GM21737 (cell line): ENCODE data around the gene PAPSS2.
"Not testable (repeated sequence)": the region's sequence is repeated elsewhere in the genome, so short reads cannot be mapped to it uniquely, and the experiment has no call there.

Experiments
- ATAC-seq: cut with Tn5 transposase; IDR thresholded peaks from one replicate; pipeline ENCODE4 v1.9.1; 2021; ENCODE audit warnings: mild to moderate bottlenecking, moderate library complexity; ENCODE audit not compliant: unreplicated experiment

PAPSS2 gene

DNA sequence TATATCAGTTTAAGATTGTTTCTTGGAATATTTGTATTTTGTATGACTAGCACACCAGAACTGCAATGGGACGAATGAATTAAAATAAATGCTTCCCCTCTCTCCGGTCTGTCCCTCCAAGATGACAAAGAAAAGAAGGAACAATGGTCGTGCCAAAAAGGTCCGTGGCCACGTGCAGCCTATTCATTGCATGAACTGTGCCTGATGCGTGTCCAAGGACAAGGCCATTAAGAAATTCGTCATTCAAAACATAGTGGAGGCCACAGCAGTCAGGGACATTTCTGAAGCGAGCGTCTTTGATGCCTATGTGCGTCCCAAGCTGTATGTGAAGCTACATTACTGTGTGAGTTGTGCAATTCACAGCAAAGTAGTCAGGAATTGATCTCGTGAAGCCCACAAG lies 17.2 kb upstream of the PAPSS2 start:
- ATAC-seq: no peak

DNA sequence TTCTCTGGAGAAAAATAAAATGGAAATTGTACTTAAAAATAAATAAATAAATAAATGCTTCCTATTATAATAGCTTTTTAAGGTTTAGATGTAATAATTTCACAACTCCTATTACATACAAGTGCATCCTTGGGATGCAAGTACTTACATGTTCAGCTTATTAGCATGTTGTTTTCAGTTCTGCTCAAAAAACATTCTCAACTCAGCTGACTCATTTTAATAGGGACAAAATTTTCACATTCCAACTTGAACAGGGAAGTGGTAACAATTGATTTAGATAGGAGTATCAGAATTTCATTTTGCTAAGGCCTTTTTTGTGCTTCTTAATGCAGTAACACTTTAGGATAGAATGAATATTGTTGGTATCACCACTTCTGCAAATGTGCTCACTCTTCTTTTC lies 16.7 kb upstream of the PAPSS2 start:
- no peak for ATAC-seq

DNA sequence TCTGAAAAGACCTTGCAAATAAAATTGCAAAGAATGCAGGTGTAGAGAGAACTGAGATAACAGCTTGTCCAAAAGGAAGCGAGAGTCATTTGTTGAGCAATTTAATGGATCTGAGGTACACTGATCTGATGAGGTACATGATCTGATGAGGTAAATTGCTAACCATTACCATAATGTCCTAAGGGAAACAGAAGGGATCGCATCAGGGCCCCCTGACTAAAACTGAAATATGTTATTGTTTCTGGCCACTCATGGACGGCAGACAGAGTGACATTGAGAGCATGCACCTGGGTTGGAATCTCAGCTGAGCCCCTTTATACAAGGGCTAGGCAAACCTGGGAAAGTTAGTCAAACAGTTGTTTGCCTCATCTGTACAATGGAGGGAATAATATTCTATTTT lies 15.8 kb upstream of the PAPSS2 start:
- no peak for ATAC-seq

DNA sequence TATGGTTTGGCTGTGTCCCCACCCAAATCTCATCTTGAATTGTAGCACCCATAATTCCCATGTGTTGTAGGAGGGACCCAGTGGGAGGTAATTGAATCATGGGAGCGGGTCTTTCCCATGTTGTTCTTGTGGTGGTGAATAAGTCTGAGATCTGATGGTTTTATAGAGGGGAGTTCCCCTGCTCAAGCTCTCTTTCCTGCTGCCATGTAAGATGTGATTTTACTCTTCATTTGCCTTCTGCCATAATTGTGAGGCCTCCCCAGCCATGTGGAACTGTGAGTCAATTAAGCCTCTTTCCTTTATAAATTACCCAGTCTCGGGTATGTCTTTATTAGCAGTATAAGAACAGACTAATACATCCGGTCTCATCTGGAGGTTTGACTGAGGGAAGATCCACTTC lies 15.2 kb upstream of the PAPSS2 start:
- not testable (repeated sequence) for ATAC-seq

DNA sequence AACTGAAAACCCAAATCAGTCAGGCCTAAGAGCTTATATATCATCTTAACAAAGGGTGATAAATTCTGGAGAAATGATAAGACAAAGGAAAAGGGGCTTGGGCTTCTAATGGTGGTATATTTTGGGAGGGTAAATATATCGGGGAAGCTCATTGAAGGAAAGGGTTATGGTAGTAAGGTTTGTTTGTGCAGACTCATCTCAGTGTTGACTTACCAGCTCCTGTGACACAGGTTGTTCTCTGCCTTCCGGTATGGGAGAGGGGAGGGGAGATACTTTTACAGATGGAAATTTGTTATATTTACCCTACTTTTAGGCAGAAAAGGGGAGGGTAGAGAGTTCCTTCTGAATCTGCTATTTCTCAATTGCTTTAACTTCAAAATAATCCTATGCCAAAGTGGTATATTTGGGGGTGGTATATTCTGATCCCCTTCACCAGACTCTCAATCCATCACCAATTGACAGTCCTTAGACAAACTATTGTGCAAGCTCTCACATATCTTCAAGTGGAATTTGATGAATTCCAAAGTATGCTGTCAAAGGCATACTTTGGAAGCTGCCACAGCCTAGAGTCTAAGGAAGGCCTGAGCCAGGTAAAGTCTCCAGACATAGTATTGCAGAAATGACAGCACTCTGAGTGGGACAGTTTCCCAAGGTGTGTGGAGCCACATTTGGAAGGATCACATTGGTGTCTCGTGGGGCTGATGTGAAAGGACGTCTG lies 13.3 kb upstream of the PAPSS2 start:
- ATAC-seq: no peak

DNA sequence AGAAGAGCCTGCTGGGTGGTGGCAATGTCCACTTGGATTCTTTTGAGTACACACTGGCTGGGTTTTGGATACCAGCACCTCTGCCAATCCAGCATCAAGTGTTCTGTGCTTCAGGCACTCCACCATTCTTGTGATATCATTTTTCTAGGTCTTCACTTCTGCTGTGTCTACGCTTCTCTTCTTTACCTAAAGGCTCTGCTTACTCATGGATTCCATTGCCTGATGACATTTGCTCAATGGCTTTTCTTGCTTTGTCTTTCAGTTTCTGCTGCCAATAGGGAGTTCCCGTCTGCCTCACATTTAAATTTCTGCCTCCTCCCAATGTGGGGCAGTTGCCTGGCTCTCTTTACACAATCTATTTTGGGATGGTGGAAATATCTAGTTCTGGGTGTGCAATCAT lies 12.7 kb upstream of the PAPSS2 start:
- no peak for ATAC-seq

DNA sequence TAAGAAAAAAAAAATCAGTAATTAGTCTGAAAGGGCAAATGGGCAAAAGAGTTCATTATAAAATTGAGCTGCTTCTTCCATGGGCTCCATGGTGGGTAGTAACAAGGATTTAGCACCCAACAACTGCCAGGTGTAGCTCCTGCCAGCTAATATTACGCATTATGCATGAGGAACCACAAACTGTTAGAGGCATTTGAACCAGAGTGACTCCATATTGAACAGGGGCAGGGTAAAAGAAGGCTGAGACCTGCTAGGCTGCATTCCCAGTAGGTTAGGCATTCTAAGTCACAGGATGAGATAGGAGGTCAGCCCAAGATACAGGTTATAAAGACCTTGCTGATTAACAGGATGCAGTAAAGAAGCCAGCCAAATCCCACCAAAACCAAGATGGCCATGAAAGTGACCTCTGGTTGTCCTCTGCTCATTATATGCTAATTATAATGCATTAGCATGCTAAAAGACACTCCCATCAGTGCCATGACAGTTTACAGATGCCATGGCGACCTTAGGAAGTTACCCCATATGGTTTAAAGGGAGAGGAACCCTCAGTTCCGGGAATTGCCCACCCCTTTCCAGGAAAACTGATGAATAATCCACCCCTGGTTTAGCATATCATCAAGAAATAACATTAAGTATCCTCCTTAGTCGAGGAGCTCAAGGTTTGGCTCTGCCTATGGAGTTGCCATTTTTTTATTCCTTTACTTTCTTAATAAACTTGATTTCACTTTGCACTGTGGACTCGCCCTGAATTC lies 8.7 kb upstream of the PAPSS2 start:
- ATAC-seq: no peak

DNA sequence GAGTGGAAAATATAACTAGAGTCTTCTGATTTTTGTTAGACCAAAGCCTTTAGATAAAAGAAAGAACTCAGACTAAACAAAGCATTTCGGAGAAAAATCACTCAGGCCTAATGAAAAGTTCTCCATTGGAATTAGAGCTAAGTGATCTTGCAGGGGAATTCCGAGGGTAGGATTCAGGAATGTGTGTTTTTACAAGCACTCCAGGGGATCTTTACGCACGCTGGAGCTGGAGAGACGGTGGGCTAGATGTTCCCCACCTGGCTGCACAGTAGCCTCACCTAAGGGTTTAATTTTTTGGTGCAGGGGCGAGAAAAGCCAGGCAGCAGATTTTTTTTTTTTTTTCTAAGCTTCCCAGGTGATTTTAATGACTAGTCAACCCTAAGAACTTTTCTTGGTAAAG lies 7.9 kb upstream of the PAPSS2 start:
- ATAC-seq: no peak

DNA sequence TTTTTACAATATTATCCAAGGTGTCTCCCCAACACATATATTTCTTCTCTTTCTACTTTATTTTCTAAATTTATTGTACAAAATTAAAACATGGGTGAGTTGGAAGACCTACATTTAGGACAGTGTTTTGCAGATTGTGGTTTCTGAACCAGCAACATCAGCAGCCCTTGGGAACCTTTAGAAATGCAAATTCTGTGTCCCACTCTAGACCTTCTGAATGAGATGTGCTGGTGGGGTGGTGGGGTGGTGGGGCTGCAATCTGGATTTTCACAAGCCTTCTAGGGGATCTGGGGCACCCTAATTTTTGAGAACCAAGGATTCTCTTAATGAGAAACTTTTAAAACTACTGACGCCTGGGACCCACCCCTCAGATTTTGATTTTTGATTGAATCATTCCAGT lies 7.4 kb upstream of the PAPSS2 start:
- no peak for ATAC-seq

DNA sequence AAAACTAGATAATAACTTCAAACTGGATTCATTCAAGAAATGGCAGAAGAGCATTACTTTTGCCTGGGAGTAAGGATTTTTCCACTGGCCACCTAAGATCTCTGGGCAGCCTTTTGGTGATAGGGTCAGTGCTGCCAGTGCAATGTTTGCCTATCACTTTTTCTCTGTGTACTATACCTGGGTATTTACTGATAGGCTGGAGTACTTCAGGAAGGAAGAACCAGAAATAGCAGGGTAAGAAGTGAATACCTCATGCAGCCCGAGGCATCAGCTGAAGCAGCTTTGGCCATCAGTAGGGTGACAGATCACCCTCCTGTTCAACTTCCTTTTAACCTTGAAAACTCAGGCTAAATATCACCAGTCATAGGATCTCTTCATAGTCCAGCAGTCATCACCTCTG lies 5.5 kb upstream of the PAPSS2 start:
- ATAC-seq: no peak

DNA sequence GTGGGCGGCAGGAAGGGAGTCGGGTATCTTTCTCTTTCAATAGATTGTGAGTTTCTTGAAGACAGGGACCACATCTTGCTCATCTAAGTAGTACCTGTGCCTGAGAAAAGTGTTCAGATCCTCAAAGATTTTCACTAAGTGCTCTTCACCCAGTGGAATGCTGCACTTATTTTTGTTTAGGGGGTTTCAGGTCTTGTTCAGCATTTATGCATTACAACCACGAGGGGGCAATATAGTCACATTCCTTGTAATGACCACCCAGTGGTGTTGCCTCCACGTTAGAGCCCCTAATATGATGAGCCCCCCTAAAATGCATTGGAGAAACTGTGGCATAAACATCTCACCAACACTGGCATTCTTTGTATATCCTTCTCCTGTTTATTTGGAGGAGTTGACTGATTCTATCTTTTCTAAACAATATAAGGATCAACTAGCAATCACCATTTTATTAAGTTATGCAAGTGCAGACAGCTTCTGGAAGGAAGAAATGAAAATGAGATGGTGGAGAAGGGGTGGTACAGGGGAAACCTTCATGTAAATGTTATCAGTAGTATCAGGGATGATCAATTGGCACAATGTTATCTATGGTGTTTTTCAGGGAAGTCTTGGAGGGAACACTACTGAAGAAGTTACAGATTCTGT lies 3.1 kb upstream of the PAPSS2 start:
- no peak for ATAC-seq

DNA sequence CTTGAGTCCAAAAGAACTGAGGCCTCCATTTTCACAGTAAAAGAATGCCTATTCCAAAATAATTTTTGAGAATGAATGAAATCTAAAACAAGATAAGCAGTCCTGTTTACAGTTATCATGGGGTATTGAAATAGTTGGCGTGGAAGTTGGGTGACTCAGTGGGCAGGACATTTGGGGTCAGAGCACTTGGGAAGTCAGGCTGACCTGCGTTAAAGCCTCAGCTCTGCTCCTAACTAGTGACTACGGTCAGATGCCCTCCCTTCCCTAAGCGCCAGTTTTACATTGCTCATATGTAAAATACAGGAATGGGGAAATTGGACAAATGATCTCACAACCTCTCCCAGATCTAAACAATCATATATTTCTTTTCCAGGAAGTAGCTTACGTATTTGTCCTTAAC lies 2.3 kb upstream of the PAPSS2 start:
- no peak for ATAC-seq

DNA sequence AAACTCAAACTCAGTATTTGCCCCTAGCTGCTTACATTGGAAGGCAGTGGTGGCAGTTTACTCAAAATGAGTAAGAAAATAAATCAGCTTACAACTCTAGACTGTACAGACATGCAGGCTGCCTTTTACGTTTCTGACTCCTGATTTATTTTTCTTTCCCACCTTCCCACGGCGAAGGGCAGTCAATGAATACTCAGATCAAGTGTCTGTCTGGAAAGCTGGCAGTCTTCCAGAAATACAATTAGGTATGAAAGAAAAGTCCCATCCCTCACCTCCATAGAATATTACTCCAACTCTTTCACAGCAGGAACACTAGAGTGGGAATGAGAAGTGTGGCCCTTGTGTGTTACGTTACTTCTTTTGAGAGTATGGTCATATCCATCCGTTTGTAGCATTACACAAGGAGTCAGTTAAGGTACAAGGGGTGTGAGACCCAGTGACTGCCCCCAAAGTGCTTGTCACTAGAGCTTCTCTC lies 1.3 kb upstream of the PAPSS2 start:
- ATAC-seq: no peak

DNA sequence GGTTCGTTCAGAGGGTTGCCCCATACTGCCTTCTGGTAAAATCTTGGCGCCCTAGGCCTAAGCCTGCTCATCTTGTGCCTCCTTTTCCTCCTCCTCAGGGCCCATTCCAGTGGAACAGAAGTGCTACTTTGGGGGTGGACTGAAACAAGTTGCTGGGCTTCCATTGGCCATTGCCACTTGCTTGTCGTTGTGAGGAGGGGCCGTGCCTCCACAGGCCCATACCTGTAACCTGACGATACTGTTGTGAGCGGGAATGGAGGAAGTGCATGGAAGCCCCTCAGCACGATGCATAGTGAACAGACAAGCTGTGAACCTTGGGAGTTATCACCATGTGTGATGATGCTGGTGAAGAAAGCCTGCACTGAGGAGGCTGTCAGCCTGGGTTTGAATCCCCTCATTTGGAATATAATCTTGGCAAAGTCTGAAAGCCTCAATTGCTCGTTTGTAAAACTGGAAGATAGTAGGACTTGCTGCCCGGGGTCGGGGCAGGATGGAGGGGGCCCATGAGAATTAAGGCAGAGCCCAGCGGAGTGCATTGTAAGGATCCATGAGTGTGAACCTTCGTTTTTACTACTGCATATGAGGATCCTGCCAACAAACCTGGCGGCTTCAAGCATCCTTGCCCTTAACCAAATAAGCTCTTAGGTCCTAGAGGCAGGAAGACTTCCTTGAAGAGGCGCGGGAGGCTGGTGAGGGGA lies 671 bp upstream of the PAPSS2 start:
- no peak for ATAC-seq

DNA sequence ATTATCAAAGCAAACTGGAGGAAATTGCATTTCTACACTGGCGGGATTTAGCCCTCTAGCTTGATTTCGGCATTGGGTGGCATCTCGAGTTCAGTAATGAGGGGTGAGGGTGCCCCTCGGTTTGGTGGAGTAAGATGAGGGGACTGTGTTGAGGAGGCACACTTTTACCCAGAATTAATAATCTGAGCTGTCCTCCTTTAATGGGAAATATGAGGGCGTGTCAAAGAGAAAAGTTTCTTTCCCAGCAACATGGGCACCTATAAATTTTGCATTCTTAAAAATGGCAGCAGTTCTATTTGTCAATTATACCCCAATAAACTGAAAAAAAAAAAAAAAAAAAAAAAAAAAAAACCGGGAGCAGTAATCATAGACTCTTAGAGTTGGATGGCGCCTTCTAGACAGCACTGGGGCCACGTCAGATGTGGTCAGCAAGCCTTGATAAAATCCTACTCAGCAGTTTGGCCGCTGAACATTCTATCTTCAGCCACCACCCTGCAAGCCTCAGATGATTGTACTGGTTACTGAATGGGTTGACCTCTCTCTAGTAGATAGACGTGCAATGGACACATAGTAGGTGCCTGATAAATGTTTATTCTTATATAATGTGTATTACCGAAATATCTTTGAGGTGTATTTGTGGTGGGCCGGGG lies 931 bp downstream of the PAPSS2 start:
- ATAC-seq: no peak

DNA sequence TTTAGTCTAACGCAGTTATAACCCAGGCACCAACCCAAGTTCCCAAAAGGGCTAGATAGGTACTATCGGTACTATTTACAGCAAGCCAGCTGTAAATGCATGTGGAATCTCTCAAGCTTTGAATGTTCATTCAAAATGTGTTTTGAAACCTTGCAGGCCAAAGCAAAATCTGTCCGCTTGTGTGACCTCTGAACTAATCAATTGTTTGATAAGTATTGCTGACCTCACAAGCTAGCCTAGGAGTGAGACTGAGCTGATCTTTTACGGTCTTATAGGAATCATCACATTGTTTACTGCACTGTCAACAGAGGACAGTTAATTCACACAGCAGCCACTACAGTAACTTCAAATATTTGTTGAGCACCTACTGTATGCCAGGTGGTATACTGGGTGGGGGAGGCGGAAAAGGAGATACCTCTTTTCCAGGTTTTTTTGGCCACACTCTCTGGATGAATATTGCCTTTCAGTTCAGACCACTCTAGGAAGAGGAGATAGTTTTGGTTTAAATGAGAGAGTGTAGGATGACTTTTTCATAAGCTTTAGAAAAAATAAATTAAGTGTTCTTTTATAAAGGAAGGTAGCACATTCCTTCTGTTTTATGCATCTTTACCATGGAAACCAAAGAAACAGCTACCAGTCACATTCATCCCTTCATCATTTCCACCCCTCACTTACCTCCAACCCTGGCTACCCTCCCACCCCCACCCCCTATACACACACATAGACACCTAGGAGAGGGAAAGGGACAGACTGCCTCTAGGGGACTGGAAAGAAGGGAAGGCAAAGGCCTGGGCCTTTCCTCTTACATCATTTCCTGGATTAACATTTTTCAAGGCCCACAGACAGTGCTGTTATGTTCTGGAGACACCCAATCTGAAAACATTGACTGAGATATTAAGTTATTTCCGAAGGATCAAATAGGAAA lies 2.4 kb downstream of the PAPSS2 start:
- no peak for ATAC-seq

DNA sequence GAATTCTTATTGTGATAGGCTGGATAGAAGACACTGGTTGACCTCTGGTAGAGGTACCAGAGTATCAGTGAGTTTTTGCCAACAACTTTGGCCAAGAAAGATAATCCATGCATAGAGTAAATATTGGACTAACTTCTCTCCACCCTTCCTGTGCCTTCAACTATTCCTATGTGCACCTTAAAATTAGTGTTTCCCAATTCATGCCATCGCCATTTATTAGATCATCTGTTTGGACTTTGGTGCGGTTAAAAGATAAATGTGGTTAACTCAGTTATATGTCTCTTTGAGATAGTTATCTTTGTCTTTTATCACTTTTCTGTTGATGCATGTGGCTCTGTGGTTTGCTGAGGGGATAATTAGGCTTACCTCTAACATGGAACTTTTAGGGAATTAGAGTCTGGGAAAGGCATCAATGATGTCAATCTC lies 4.6 kb downstream of the PAPSS2 start:
- ATAC-seq: no peak

DNA sequence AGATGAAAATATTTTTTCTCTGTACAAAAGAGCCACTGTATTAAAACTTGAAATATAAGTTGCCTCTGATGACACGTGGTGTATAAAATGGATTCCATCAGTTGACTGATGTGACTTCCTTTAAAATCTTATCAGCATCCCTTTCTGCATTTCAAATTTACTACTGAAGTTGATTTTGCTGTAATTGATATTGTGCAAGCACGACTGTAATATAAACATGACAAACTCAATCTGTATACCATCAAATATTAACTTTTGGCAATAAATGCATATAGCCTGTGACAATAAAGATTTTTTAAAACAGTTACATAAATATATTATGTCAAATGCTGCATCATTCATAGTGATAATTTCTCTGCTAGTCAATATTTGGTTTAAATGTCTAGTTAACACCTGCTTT lies 7.8 kb downstream of the PAPSS2 start:
- ATAC-seq: no peak

DNA sequence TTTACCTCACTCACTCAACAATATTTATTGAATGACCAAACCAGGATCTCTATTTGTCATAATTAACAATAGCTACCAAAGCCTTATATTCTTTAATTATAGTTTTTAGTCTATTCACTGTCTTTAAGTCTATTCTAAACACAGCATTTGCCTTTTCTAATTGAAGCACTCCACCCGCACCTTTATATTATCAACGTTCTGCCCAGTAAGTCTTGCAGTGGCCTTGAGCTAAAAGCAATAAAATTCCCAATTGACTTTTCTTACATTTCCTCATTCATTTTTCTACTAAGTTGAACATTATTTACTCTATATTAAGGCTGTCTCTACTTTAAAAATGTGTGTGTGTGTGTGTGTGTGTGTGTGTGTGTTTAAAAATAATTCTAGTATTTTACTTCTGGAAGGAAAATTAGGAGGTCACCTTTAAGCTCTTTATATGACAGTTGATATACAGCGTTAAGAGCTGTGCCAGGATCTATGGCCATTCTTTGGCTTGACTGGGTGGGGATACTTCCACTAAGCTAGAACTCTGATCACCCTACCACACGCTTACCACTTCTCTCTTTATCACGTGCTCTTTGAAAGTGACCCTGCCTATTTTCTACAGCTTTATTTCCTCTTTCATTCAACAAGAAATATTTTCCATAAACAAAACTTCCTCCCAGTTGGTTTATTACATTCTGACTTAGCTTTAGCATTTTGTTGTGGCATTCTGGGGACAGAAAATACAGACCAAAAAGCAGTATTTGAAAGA lies 8.8 kb downstream of the PAPSS2 start:
- ATAC-seq: no peak
